SK-N-SH (cell line): Measurements from ENCODE around the gene MTA2. TPM values are rescaled to one million over a fixed set of nuclear protein-coding genes. Genes with fewer than 3 reads are reported as not detected.
"Not testable (repeated sequence)": the region's sequence is repeated elsewhere in the genome, so short reads cannot be mapped to it uniquely, and the experiment has no call there.

Experiments used
- CTCF ChIA-PET: fragments of 300-600, 350-600 bp; formaldehyde crosslinking; extraction: SDS; loops from one replicate; lab custom pipeline; 2021; lab: Yijun Ruan, JAX
- POLR2A ChIA-PET: fragments of 350-600 bp; sonication (Branson Sonifier 250); formaldehyde crosslinking; extraction: SDS; loops from one replicate; lab custom pipeline; 2020; ENCODE audit warnings: antibody characterized with exemption, inconsistent platforms; lab: Yijun Ruan, JAX
- DNase-seq: peaks from one replicate; pipeline ENCODE4 v3.0.0; 2012
- H2AFZ ChIP-seq: fragments of 200-600 bp; sonication (generic); 2 replicates; pipeline ENCODE4 v1.8.1; 2016; ENCODE audit warnings: antibody characterized with exemption, mild to moderate bottlenecking, low read depth
- H3F3A ChIP-seq: fragments of 200-600 bp; sonication (generic); replicated peaks from 2 replicates; pipeline ENCODE3; 2016; ENCODE audit warnings: antibody characterized with exemption, mild to moderate bottlenecking; ENCODE audit not compliant: insufficient read depth
- H3K27ac ChIP-seq, 2 experiments: fragments of 200-500 bp in 1 of 2; fragments of 200-600 bp in 1 of 2; sonication (Bioruptor generic) in 1 of 2; sonication (generic), shearing (Covaris generic) in 1 of 2; 2 replicates each; pipeline versions ENCODE4 v1.5.1 to v1.6.1; 2014 to 2016; ENCODE audit warnings: low read depth in 2 of 2, inconsistent platforms in 1 of 2, low read length in 1 of 2, mild to moderate bottlenecking in 1 of 2, mixed read lengths in 1 of 2
- H3K27me3 ChIP-seq: fragments of 200-600 bp; sonication (generic), shearing (Covaris generic); 2 replicates; pipeline ENCODE4 v1.6.1; 2016; ENCODE audit warnings: mixed run types; ENCODE audit not compliant: insufficient read depth
- H3K36me3 ChIP-seq, 2 experiments: fragments of 200-500 bp in 1 of 2; fragments of 200-600 bp in 1 of 2; sonication (Bioruptor generic) in 1 of 2; sonication (generic) in 1 of 2; replicated peaks in 1 of 2; 2 replicates each; pipeline versions ENCODE3 to v1.5.1; 2014 to 2016; ENCODE audit warnings: low read length in 1 of 2, mild to moderate bottlenecking in 1 of 2; ENCODE audit not compliant: insufficient read depth in 2 of 2, control insufficient read depth in 1 of 2
- H3K4me1 ChIP-seq, 2 experiments: fragments of 200-500 bp in 1 of 2; fragments of 200-600 bp in 1 of 2; sonication (Bioruptor generic) in 1 of 2; sonication (generic), shearing (Covaris generic) in 1 of 2; 2 replicates each; pipeline versions ENCODE4 v1.5.1 to v1.6.1; 2014 to 2016; ENCODE audit warnings: low read depth in 1 of 2, low read length in 1 of 2, mixed run types in 1 of 2; ENCODE audit not compliant: insufficient read depth in 2 of 2, control insufficient read depth in 1 of 2
- H3K4me2 ChIP-seq: fragments of 200-600 bp; sonication (generic), shearing (Covaris generic); 2 replicates; pipeline ENCODE4 v1.6.1; 2017; ENCODE audit warnings: mixed run types
- H3K4me3 ChIP-seq, 2 experiments: fragments of 200-500 bp in 1 of 2; fragments of 200-600 bp in 1 of 2; sonication (Bioruptor generic) in 1 of 2; sonication (generic), shearing (Covaris generic) in 1 of 2; 2 replicates each; pipeline versions ENCODE4 v1.5.1 to v1.8.1; 2014 to 2016; ENCODE audit warnings: low read depth in 2 of 2, inconsistent platforms in 1 of 2, low read length in 1 of 2, mild to moderate bottlenecking in 1 of 2, mixed read lengths in 1 of 2, moderate library complexity in 1 of 2
- H3K79me2 ChIP-seq: fragments of 200-600 bp; sonication (generic); 2 replicates; pipeline ENCODE4 v1.8.1; 2017; ENCODE audit warnings: mild to moderate bottlenecking; ENCODE audit not compliant: insufficient read depth
- H3K9ac ChIP-seq: fragments of 200-600 bp; sonication (generic); 2 replicates; pipeline ENCODE4 v1.6.1; 2017; ENCODE audit warnings: mixed run types
- H3K9me2 ChIP-seq: fragments of 200-600 bp; sonication (generic); 2 replicates; pipeline ENCODE4 v1.6.1; 2017; ENCODE audit warnings: mixed run types
- H3K9me3 ChIP-seq: fragments of 200-600 bp; sonication (generic); 2 replicates; pipeline ENCODE4 v1.6.1; 2017; ENCODE audit warnings: mixed run types, mild to moderate bottlenecking, moderate library complexity
- H4K20me1 ChIP-seq: fragments of 200-600 bp; sonication (generic); 2 replicates; pipeline ENCODE4 v1.6.1; 2017; ENCODE audit warnings: mild to moderate bottlenecking, mixed run types; ENCODE audit not compliant: insufficient read depth
- ELF1 ChIP-seq: IDR thresholded peaks from 2 replicates; pipeline ENCODE4 v1.4.0; 2012
- EP300 ChIP-seq, 2 experiments: IDR thresholded peaks; 2 replicates each; pipeline versions ENCODE4 v1.4.0 to v1.6.1; 2012; ENCODE audit warnings: borderline replicate concordance in 1 of 2, low read depth in 1 of 2, low read length in 1 of 2
- EZH2phosphoT487 ChIP-seq: fragments of 200-600 bp; sonication (generic); IDR thresholded peaks from 2 replicates; pipeline ENCODE4 v1.6.1; 2017; ENCODE audit warnings: low read depth, mixed run types, mild to moderate bottlenecking, antibody characterized with exemption, moderate library complexity, borderline replicate concordance
- GATA2 ChIP-seq: sonication (generic); formaldehyde crosslinking; IDR thresholded peaks from 2 replicates; pipeline ENCODE4 v1.5.0; 2020; ENCODE audit warnings: mild to moderate bottlenecking, missing genetic modification reagents
- SMC3 ChIP-seq: IDR thresholded peaks from 2 replicates; pipeline ENCODE4 v1.6.1; 2012; ENCODE audit warnings: low read depth, low read length, improper control_type of control experiment
- TEAD4 ChIP-seq: IDR thresholded peaks from 2 replicates; pipeline ENCODE4 v1.4.0; 2012; ENCODE audit warnings: mild to moderate bottlenecking, borderline replicate concordance; ENCODE audit not compliant: insufficient read depth
- YY1 ChIP-seq: IDR thresholded peaks from 2 replicates; pipeline ENCODE4 v1.4.0; 2012; ENCODE audit warnings: low read depth, mild to moderate bottlenecking
- WGBS: methylation state at CpG from one replicate; pipeline ENCODE4 v1.1.6; 2017; ENCODE audit warnings: low lambda C conversion rate; 5-methylcytosine and 5-hydroxymethylcytosine counted together
- polyA plus RNA-seq, 3 experiments: library from polyadenylated mRNA; depleted of rRNA; stranded (reverse); fragments of >200 nt; gene quantifications; 2 replicates each; pipeline ENCODE4 v1.2.3, GENCODE V29; 2012
- TF ChIP-seq, protein P1 (sequence below): IDR thresholded peaks from 2 replicates; pipeline ENCODE4; 2012
- TF ChIP-seq, protein P2 (sequence below): IDR thresholded peaks from 2 replicates; pipeline ENCODE4 v1.4.0; 2012; ENCODE audit warnings: low read depth, borderline replicate concordance
- TF ChIP-seq, protein P3 (sequence below): IDR thresholded peaks from 2 replicates; pipeline ENCODE4 v1.6.1; 2012; ENCODE audit warnings: mild to moderate bottlenecking, low read depth, low read length, moderate library complexity

MTA2 gene
- polyA plus RNA-seq, 1 of the 3 experiments (the other 2 are of a cell fraction), result 18.4 TPM

DNA sequence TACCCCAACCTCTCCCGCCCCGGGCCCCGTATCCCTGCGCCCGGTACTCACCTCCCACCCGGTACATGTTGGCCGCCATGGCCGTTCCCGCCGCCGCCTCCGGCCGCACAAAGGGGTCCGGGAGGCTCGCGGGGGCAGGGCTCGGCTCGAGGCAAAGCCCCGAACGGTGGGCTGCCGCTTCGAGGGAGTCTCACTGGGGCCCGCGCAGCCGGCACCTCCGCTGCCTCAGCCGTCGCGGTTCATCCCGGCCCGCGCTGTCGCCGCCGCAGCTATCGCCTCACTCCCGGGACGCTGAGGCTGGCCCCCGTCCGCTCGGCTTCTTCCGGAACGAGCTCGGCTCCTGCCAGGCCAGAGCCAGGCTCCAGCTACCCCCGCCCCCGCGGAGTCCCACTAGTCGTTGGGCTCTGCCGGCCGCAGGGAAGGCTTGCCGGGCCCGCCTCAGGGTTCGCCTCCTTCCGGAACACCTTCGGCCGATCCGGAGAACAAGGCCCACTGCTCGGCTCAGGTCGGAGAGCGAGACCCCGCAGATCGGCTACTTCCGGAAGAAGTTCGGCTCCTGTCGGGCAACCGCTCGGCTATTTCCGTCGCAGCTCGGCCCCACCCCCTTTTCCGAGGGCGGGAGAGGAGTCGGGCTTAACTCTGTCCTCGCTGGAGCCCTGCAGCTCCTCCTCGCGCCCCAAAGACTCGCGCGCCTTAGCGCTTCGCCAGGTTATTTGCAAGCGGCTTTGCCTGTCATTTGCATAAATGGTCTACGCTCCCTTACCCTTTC lies at the start of gene MTA2 (continued):
- TF ChIP-seq, protein P1, sequence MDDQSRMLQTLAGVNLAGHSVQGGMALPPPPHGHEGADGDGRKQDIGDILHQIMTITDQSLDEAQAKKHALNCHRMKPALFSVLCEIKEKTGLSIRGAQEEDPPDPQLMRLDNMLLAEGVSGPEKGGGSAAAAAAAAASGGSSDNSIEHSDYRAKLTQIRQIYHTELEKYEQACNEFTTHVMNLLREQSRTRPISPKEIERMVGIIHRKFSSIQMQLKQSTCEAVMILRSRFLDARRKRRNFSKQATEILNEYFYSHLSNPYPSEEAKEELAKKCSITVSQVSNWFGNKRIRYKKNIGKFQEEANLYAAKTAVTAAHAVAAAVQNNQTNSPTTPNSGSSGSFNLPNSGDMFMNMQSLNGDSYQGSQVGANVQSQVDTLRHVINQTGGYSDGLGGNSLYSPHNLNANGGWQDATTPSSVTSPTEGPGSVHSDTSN, result peak; percentile 17
- peak; percentile 5; the same call in 1 of the 2 replicates for TF ChIP-seq ELF1
- TF ChIP-seq, protein P2, sequence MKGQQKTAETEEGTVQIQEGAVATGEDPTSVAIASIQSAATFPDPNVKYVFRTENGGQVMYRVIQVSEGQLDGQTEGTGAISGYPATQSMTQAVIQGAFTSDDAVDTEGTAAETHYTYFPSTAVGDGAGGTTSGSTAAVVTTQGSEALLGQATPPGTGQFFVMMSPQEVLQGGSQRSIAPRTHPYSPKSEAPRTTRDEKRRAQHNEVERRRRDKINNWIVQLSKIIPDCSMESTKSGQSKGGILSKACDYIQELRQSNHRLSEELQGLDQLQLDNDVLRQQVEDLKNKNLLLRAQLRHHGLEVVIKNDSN, result no peak
- TF ChIP-seq, protein P3, sequence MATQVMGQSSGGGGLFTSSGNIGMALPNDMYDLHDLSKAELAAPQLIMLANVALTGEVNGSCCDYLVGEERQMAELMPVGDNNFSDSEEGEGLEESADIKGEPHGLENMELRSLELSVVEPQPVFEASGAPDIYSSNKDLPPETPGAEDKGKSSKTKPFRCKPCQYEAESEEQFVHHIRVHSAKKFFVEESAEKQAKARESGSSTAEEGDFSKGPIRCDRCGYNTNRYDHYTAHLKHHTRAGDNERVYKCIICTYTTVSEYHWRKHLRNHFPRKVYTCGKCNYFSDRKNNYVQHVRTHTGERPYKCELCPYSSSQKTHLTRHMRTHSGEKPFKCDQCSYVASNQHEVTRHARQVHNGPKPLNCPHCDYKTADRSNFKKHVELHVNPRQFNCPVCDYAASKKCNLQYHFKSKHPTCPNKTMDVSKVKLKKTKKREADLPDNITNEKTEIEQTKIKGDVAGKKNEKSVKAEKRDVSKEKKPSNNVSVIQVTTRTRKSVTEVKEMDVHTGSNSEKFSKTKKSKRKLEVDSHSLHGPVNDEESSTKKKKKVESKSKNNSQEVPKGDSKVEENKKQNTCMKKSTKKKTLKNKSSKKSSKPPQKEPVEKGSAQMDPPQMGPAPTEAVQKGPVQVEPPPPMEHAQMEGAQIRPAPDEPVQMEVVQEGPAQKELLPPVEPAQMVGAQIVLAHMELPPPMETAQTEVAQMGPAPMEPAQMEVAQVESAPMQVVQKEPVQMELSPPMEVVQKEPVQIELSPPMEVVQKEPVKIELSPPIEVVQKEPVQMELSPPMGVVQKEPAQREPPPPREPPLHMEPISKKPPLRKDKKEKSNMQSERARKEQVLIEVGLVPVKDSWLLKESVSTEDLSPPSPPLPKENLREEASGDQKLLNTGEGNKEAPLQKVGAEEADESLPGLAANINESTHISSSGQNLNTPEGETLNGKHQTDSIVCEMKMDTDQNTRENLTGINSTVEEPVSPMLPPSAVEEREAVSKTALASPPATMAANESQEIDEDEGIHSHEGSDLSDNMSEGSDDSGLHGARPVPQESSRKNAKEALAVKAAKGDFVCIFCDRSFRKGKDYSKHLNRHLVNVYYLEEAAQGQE, result no peak
- TF ChIP-seq TEAD4, result no peak
- TF ChIP-seq, all 33 proteins: peak for 9

- H4K20me1 ChIP-seq, H3K9me3 ChIP-seq, H3F3A ChIP-seq, H3K9ac ChIP-seq, H3K9me2 ChIP-seq, DNase-seq, H2AFZ ChIP-seq, H3K27ac ChIP-seq, H3K4me2 ChIP-seq, H3K27me3 ChIP-seq, H3K4me3 ChIP-seq: not testable (repeated sequence)
- CTCF ChIA-PET, result interaction anchor here (0.7 to 1.2 kb wide), 2 partner anchors 37 to 137 kb away, joined by 3 read pairs; partner anchors contain the start of genes EML3 and ROM1
- H3K36me3 ChIP-seq, result peaks cover 0 to 16% of the 10 kb centered on the region in 2 experiments
- 92% methylated on average over 12 of the region's 12 CpGs for WGBS
- POLR2A ChIA-PET, result interaction anchor here (7.3 kb wide), 1 partner anchor 14 kb away, joined by 52 read pairs; the partner anchor contains the start of genes C11orf98 and CSKMT
- peaks cover 41% of the 10 kb centered on the region for H3K79me2 ChIP-seq
- H3K4me1 ChIP-seq, result peaks cover 7 to 11% of the 10 kb centered on the region in 2 experiments; a peak in 2 of 4 replicates
Measured at GRCh38 chr11:62650283-62650682, 48.6 kb upstream of the MTA2 start.

DNA sequence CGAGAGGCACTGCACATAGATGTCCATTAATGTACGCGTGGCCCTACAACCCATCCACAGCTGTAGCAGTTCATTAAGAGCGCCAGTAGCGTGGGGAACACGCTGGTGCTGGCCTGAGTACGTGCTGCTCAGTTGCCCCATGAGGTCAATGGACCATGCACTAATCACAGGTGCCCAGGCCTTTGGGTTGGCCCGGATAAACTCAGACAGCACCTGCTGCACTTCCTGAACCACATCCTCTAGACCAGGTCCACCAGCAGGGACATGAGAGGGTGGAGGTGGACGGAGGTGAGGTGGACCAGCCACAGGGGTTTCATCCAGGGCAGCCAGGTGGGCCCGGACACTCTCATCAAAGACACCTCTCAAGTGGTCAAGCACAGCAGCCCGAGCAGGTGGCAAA lies 47.8 kb upstream of the MTA2 start:
- Histone ChIP-seq H3K79me2 (peaks cover 49% of the 10 kb centered on the region), H3K9ac (no peak overlapping the region), H3K27me3 (no peaks in the 10 kb centered on the region), H2AFZ (no peak overlapping the region), H3K9me2 (no peaks in the 10 kb centered on the region), H3K36me3 (peaks cover 7 to 16% of the 10 kb centered on the region in 2 experiments), H3F3A (peaks cover 5% of the 10 kb centered on the region), H3K9me3 (no peaks in the 10 kb centered on the region), H4K20me1 (0 out of 2 replicates have a peak, but pooled peaks cover 5% of the 10 kb centered on the region), H3K4me2 (no peak overlapping the region), H3K27ac (no peak overlapping the region), H3K4me1 (peaks cover 7 to 13% of the 10 kb centered on the region in 2 experiments; a peak in 2 of 4 replicates), H3K4me3 (no peak overlapping the region)
- ChIA-PET CTCF (interaction anchor here (0.8 to 2.4 kb wide), 2 partner anchors 55 to 58 kb away, joined by 4 to 10 read pairs; partner anchors contain the start of gene TUT1), POLR2A (interaction anchor here (7.3 kb wide), 1 partner anchor 15 kb away, joined by 52 read pairs; the partner anchor contains the start of genes C11orf98 and CSKMT)
- DNase-seq, result no peak
- WGBS, result 97% methylated on average over 10 of the region's 11 CpGs
- TF ChIP-seq, protein P3, result no peak
- TF ChIP-seq, protein P2, result no peak
- TF ChIP-seq GATA2, result no peak
- no peak for TF ChIP-seq EP300 (IDR thresholded peaks at IDR 0.05; ENCODE audit: borderline replicate concordance in 1 of 2, low read depth in 1 of 2, low read length in 1 of 2)
- TF ChIP-seq EZH2phosphoT487, result no peak
- TF ChIP-seq SMC3, result no peak
- TF ChIP-seq YY1, result no peak
